GM11168 (cell line): ENCODE measurements around the gene PHKA2.

ENCODE experiments used
- in situ Hi-C: fragments of 300-500 bp; cut with MboI; formaldehyde crosslinking; loops from one replicate; pipeline ENCODE4 v1.12.0; 2022; ENCODE audit warnings: low sequenced_read_pairs; ENCODE audit not compliant: unreplicated experiment

The PHKA2 gene

GRCh38 chrX:18974993-18975392 is 8.9 kb downstream of the PHKA2 start:
- in situ Hi-C loops: no loop called here

DNA sequence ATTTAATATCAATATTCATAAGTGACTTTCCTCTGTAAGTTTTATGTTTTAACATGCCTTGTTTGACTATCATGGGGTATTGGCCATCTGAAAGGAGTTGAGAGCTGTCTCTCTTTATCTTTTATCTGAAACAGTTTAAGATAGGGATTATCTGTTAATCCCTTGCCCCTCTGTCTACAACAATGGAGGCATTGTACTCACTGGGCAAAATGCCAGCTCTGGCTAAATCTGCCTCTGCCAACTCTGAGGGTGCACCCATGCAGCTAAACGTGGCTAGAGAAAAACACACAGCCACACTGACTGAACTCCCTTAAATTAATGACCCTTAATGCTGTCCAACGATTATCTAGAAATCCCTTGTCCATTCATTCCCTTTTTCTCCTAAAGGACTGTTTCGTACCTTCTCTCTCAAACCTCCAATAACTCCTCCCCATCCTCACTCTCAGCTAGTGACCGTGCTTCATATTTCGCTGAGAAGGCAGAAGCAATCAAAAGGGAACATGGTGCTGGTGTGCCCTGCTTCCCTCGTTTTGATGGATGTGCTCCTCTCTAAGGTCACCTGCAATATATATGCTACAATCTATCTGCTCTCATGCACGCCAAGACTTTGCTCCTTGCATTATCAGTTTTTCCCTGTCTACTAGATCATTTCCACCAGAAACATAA is 10.3 kb downstream of the PHKA2 start:
- in situ Hi-C loops: no loop called here

DNA sequence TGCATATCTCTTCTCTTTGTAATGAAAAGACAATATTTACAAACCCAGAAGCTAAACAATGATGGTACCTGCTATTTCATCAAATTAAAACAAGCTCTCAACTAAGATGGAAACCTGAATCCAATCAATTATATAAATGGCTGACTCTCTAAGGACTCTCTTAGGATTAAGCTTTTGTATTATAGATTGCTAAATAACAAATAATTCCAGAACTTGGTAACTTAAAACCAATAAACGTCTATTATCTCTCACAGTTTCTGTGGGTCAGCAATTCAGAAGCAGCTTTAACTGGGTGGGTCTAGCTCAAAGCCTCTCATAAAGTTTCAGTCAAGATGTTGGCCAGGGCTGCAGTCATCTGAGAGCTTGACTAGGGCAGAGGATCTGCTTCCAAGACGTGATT is 12.4 kb downstream of the PHKA2 start:
- in situ Hi-C loops: no loop called here

- in situ Hi-C loops: no loop called here
Measured at GRCh38 chrX:18970465-18970864, 13.4 kb downstream of the PHKA2 start.

- in situ Hi-C loops: no loop called here
Measured at GRCh38 chrX:18966624-18967023, 17.3 kb downstream of the PHKA2 start.

GRCh38 chrX:18964901-18965300 is 19.0 kb downstream of the PHKA2 start:
- in situ Hi-C loops: no loop called here

GRCh38 chrX:18964026-18964425 is 19.9 kb downstream of the PHKA2 start:
- in situ Hi-C loops: no loop called here

GRCh38 chrX:18962329-18962728 is 21.6 kb downstream of the PHKA2 start:
- in situ Hi-C loops: no loop called here

DNA sequence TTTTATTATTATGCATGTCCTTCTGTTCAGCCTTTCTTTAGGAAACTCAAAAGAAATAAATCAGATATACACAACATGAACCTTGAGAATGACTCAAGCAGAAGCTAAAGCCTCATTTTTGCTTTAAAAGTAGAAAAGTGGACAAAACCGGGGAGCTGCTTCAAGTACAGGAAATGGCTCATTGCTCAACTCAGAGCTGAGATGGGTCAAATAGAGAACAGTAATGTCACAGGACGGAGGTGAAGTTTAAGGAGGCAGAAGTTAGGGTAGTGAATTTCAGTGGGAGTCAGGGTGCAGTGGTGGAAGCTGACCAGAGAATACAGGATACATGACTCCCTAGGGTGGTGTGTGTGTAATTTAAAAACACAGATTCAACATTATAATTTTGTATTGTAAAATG is 22.2 kb downstream of the PHKA2 start:
- in situ Hi-C loops: no loop called here

DNA sequence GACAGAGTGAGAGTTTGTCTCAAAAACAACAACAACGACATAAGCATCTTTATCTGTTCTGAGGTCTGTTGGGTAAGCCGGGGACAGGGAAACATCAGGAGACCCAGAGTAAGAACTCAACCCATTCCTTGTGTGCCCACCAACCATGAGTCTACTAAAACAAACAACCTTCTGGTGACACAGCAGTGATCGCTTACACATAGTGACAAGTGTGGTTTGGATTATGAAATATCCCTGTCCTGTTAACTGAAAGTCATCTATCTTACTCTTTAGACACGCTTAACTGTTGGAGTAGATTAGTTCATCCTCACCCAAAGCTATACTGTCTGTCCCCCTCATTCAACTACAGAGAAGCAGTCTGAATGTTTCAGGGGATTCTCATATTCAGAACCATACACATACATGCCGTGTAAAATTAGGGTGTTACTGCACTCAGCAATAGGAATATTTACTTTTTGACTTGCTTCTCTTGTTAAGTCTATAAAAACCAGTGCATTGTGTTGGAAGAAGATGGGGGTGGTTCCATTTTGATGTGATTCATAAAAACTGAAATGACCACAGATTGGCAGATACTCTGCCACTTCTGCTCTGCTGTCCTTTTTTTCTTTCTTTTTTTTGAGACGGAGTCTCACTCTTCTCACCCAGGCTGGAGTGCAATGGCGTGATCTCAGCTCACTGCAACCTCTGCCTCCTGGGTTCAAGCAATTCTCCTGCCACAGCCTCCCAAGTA is 27.4 kb downstream of the PHKA2 start:
- in situ Hi-C loops: no loop called here

DNA sequence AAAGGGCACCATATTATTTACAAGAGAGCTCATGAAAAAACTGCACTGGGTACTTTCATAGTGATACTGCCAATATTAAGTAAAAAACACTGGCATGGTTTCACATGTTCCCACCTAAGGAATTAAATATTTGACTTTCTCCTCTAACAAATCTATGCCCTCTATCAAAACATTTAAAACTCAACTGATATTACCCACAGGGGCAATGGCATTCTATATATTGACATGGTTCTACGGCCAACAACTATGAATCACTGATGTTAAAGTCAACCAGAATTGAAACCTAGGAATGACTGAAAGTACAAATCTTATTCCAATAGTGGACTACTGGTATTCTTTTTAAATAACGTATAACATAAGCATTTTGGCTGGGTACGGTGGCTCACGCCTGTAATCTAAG is 28.2 kb downstream of the PHKA2 start:
- in situ Hi-C loops: no loop called here

GRCh38 chrX:18951032-18951431 is 32.9 kb downstream of the PHKA2 start:
- in situ Hi-C loops: no loop called here

DNA sequence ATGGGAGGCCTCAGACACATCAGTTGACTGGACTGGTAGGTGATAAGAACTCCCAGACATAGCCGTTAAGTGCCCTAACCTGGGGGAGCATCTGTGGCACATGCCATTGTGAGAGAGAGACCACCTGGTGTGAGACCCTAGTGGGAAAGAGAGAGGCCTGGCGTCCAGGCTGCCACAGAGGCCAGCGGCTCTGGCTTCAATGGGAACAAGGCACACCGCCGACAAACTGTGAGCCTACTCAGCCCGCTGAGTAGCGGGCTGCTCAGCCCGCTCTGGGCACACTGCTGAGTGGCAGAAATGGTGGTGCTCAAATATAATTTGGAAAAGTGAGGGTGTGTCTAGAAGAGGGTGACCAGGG is 34.0 kb downstream of the PHKA2 start:
- in situ Hi-C loops: no loop called here

DNA sequence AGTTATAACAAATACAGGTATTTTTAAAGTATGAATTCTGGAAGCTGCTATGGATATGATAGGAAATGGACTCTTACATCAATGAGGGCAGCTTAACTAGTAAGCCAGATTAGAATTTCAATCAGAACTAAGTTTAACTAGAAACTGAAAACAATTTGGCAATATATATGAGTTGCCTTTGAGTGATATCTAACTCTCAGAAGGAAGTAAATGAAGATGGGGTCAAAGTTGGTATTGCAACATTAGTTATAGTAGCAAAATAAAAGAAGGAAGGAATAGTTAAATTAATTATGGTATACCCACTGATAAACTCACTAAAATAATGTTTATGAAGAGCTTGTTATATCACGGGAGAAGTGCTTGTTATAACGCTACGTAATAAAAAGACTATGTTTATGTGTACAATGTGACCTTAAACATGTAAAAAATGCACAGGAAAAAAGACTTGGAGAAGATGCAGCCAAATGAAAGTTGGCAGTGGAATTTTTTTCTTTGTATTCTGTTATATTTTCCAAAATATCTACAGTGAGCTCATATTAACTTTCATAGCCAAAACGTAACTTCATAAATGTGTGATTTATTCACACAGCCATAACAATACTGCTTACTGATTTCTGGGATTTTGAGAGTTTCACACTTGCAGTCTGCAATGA is 34.5 kb downstream of the PHKA2 start:
- in situ Hi-C loops: no loop called here

DNA sequence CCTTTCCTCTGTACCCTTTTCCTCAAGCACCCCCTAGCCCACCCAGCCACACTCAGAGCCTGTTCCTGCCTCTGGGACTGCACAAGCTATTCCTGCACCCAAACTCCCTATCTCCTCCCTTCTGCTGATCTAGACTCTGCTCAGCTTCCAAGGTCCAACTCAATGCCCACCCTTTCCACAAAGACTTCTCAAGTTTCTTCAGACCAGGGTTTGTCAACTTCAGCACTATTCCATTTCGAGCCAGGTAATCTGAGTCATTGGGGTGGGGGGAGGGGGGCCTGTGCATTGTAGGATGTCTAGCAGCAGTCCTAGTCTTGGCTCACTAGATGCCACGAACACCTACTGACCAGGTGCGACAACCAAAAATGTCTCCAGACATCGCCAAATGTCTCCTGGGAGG is 37.3 kb downstream of the PHKA2 start:
- in situ Hi-C loops: no loop called here

DNA sequence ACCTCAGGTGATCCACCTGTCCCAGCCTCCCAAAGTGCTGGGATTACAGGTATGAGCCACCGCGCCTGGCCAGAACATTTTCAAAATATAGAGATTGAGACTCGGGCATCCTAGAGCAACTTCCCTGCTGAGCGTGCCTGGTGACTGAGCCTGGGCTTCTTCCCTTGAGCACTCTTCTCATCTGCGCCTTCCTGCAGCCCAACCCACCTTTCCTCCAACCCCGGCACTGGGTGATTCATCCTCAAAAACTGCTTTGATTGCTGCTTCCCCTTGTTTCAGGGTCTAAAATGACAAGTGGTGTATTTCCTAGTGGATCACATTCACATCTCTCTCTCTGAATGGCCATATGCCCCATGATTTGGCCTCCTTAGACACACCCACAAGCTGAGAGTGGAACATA is 37.8 kb downstream of the PHKA2 start:
- in situ Hi-C loops: no loop called here

DNA sequence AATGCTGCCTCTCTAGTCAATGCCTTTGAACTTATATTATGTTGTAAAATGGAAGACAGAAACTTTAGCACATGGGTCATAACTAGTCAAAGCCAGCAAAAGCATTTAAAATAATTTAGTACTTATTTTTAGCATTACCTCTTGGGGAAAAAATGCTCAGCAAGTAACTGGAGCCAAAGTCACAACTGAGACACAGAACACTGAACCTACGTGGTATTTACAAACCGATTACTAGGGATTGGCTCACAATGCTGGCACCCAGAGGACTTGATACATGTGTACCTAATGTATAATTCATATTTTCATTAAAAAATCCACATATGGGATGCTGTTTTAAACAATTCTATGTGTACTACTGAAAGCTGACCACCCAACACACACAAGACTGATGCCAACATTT is 38.4 kb downstream of the PHKA2 start:
- in situ Hi-C loops: no loop called here

DNA sequence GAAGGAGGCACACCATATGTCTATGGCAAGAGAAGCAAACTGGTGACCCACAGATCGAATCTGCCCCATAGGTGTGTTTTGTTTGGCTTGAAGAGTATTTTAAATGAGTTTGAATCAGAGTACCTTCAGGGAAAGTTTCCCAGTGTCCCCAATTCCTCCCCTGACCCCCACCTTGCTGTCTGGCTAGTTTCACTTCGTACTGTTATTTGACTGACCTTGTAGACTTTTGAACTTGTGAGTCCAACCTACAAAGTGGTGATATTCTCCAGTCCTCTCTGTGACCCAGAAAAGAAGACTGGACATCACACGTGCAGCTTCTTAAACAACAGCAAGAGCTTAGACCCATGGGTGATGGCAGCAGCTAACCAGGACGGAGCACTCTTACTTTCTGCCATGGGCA is 39.4 kb downstream of the PHKA2 start:
- in situ Hi-C loops: no loop called here

DNA sequence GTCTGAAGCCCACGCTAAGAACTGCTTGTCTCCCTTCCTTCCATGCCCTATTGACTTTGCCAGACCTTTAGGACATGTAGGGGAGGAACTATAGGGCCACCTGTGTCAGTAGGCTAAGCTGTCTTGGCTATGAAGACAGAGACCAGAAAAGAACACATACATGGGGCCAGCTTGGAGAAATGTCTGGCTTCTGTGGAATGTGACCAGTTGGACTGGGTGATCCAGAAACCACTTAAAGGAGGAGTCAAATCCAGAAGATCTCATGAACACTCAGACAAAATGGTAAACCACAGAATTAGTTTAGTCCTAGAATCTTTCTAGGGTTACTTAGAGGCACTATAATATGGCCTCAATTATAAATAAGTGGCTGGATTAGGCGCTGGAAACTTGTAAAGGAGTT is 42.0 kb downstream of the PHKA2 start:
- in situ Hi-C loops: no loop called here

DNA sequence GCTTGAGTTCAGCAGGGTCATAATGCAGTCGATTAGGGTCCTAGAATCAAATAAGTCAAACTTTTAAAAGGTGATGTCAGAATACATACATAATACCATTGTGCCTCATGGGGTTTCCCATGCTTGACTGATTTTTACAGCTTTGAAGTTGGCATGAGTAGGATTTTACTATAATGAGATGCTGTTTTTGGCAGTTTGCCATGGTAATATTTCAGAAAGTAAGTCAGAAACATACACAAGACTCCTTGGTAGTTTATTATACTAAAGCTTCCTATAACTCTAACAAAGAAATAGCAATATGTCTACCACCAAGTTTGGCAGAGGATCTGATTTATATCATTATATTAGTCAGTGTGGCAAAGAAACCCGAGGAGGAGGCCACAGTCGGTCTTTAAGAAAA is 45.2 kb downstream of the PHKA2 start:
- in situ Hi-C loops: no loop called here

- in situ Hi-C loops: no loop called here
Measured at GRCh38 chrX:18937173-18937572, 46.7 kb downstream of the PHKA2 start.

DNA sequence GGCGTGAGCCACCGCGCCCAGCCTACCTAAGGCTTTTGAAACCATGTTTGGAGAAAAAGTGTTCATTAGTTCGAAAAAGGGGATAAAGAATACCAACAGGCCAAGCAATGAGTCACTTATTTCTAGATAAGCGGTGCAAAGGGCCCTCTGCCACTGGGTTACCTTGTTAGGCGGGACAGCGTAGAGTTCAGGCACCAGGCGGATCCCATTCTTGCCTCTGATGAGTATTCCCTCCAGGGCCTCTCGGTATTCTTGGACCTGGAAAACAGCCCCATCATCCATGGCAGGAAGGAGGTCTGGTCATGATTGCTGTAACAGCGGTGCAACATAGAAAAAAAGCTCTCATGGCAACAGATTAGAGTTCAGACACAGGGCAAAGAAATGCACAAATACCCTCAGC is 48.0 kb downstream of the PHKA2 start:
- in situ Hi-C loops: no loop called here
